ENCODE results near the gene BTBD16.

Gene BTBD16

GRCh38 chr10:122296363-122297120 lies 25.4 kb downstream of the BTBD16 start:
- DNase-seq: no peak

- no peak for DNase-seq
Observed at GRCh38 chr10:122297583-122297982, 26.5 kb downstream of the BTBD16 start.

DNA sequence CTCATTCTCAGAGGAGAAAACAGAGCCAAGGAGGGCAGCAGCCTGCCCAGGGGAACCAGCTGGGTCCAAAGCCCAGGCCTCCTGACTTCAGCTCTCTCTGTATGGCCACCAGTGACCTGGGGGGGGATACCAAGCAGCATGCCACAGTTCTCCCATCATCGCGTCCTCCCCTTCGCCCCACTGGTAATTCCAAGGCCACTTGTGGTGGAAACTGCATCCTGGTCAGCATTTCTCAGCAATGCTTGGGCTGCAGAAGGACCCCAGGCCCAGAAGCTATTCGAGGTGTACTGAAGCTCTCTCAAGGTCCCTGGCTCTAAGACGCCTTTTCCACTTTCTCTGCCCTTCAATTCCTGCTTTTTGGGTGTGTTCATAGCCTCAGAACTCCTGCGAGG lies 27.1 kb downstream of the BTBD16 start:
- no peak for DNase-seq

GRCh38 chr10:122298598-122299301 lies 27.7 kb downstream of the BTBD16 start:
- peak; percentile 80 for DNase-seq

- no peak for DNase-seq
Observed at GRCh38 chr10:122299423-122300075, 28.5 kb downstream of the BTBD16 start.

DNA sequence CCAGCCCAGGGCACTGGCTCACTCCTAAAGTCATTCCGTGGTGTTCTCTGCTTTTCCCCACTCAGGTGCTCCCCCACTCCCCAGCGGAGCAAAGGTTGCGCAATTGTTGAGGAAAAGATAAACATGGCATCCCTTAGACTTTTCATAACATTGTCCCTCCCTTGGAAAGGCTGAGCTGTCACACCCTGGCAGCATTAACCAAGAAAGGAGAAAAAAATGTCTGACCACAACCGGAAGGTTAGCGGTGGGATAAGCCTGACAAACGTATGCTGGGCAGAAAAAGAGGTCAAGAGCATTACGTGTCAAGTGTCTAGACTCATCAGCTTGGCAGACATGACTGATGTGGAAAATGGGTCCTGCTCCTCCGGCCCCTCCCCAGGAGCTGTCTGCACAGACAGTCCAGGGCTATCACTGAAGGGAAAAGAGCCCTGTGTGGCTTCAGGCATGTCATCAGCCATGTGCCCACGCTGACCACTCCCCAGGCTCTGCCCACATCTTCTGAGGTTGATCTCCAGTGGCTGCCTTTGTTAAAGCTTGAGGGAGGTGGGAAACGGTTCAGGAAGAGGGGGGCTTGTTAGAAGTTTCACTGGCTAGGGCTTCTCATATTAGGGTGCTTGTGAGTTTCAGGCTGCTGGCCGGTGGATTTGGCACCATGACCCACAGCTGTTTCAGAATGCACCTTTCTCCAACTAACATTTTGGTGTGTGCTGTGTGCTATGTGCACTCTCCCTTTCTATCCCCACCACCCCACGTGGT lies 30.1 kb downstream of the BTBD16 start:
- no peak for DNase-seq

DNA sequence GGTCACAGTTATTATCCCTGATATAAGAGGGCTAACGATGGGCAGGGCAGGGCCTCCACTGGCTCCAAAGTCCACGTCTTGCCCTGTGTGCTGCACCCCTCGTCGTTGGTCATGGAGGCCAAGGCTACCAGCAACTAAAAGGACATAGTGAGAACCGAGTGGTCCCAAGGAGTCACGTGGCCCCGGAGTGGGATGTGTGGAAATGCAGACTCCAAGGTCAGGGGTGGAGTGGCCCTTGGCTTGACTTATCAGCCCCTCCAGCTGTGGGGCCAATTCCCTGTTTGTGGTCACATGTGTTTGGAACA lies 30.7 kb downstream of the BTBD16 start:
- no peak for DNase-seq

- no peak for DNase-seq
Observed at GRCh38 chr10:122302315-122302714, 31.2 kb downstream of the BTBD16 start.

- no peak for DNase-seq
Observed at GRCh38 chr10:122303271-122304053, 32.4 kb downstream of the BTBD16 start.

GRCh38 chr10:122304054-122304579 lies 33.0 kb downstream of the BTBD16 start:
- no peak for DNase-seq

DNA sequence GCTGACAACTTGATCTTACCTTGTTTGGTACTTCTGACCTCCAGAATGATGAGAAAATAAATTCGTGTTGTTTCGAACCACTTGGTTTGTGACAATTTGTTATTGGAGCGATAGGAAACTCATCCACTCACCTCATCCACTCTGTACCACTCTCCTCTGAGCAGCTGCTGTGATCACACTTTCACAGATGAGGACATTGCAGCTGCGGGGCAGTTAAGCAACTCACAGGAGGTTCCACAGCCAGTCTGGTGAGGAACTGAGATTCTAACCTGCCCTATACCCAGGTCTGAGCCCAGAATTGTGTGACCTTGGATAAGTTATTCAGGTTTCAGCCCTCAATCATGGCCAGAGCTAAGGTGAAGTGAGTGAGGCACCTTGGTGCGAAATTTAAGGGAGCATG lies 35.2 kb downstream of the BTBD16 start:
- no peak for DNase-seq

GRCh38 chr10:122306744-122307143 lies 35.6 kb downstream of the BTBD16 start:
- DNase-seq: no peak

DNA sequence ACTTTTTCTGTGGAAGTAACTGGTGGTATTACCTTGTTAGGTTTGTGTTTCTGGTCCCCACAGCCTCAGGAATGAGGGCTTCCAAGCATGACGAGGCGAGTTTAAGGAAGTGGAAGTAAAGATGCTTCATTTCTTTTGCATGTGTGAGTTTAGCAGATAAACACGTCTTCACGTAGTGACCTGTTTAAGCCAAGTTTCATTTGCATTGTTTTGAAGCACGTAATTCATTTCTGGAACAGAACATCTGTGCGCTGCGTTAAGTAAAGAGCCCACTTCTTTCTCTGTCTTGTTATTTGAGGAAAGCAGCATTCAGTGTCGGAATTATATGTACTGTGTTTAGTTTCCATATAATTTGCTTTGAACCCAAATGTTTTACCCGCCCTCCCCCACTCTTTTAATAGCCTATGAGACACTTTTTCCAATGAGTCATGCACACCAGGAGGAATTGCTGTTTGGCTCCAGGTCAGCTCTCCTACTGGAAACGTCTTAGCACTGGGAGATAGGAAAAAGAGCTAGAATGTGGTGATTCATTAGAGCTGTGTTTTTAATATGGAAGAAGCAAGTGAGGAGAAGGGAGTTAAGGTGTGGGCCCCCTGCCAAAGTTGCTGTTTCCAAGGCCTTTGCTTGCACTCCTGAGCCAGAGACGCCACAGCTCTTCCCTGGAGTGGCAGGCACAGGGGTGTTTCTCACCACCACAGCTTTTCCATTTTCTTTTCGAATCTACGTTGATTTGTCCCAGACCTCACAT lies 36.7 kb downstream of the BTBD16 start:
- no peak for DNase-seq

DNA sequence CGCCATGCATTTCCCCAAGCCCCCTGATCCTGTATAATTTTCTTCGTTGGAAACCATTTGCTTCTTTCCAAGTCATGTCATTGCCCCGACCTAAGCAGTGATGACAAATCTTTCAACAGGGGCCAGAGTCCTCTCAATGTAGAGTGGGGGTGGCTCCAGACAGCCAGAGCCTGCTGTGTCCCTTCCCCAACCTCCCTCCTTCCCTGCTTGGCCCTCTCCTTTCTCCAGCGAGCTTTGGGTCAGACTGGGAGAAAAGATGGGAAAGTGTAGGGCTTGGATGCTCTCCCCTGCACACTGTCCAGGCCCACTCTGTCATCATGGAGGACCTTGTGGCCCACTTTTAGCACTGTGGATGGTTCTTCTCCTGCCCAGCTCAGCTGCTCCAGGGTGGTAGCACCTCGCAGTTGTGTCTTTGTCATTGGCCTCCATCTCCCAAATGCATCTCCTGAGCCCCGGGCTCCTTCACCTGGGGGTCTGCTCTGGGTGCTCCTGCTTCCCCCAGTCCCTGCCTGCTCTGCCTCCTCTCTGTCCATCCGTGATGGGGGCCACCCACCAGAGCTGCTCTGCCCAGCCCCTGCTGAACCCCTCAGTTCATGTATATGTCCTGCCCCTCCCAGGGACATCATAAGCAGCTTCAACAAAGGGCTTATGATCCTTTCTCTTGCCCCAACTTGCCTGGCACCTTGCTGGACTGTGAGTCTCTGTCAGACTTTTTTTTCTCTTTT lies 37.5 kb downstream of the BTBD16 start:
- no peak for DNase-seq

- DNase-seq: no peak
Observed at GRCh38 chr10:122310311-122311050, 39.4 kb downstream of the BTBD16 start.

DNA sequence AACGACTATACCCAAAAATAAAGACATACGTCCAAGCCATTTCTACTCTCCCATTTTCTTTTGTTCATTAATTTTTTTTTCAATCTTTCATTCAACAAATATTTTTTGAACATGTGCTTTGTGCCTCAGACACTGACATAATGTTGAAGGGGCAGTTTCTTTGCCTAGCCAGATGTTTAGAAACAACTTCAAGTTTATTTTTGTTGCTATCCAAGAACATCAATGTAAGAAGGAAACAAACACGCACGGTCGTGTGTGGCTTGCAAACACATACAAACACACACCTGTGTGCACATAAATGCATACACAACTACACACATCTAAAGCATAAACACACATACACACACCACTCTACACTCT lies 39.9 kb downstream of the BTBD16 start:
- no peak for DNase-seq

DNA sequence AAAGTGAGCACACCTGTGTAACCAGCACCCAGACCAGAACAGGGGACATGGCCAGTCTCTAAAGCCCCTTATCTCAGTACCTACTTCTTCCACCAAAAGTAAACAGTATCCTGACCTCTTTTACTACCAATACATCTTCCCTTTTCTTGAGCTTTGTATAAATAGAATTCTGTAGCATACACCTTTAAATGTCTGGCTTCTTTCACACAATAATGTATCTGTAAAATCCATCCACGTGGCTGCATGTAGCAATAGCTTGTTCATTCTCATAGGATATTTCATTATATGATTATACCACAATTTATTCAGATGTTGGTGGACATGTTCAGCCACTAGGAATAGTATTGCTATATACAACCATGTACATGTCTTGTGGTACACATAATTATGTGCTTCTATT lies 40.6 kb downstream of the BTBD16 start:
- no peak for DNase-seq

GRCh38 chr10:122316224-122316884 lies 45.3 kb downstream of the BTBD16 start:
- no peak for DNase-seq

DNA sequence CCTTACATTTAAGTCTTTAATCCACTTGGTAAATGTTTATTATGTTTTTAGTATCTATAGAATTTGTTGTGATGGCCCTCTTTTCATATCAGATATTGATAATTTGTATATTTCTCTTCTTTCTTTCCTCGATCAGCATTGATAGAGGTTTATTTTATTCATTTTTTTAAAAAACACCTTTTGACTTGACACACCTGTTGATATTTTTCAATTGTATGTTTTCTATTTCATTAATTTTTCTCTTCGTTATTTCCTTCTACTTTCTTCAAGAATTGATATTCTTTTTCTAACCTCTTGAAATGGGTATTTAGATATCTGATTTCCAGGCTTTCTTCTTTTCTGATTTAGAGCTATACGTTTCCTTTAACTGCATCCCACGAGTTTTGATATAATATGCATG lies 50.9 kb downstream of the BTBD16 start:
- DNase-seq: no peak

DNA sequence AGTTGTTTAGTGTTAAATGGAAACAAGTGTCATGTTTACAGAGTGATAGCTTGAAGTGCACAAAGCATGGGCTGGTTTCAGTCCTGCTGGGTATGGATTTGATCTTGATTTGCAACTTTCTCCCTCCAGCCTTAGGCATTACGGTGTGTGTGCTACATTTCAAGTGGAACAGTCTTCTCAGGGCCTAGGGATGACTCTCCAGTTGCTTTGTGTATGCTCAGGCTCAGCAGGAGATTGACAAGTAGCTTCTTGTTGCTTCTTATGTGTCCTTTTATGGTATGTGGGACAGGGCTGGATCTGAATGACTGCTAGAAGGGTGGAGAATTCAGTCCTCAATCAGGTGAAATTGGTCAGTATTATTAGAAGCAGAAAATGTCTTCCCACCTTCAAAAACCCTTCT lies 52.1 kb downstream of the BTBD16 start:
- DNase-seq: no peak

Data from activated CD8-positive, alpha-beta memory T cell treated with anti-CD3 and anti-CD28 coated beads, Interleukin-2, amount 50 U/mL, for 48 hours (primary cell).